Fibroblast of villous mesenchyme (primary cell): ENCODE data around the gene HEXIM2. TPM values are rescaled to one million over a fixed set of nuclear protein-coding genes. Genes with fewer than 3 reads are reported as not detected.
"Not testable (repeated sequence)": the region's sequence is repeated elsewhere in the genome, so short reads cannot be mapped to it uniquely, and the experiment has no call there.

Experiments used
- DNase-seq: peaks from one replicate; pipeline ENCODE4 v3.0.0-alpha.2; 2010; ENCODE audit warnings: low read depth
- H3K4me3 ChIP-seq: 2 replicates; pipeline ENCODE4 v1.5.1; 2011; ENCODE audit warnings: low read depth, mild to moderate bottlenecking, low read length
- total RNA-seq: library from RNA; depleted of rRNA; stranded (reverse); fragments of >200 nt; gene quantifications from 2 replicates; pipeline ENCODE4 v1.2.3, GENCODE V29; 2012
- TF ChIP-seq, protein P1 (sequence below): IDR thresholded peaks from 2 replicates; pipeline ENCODE4 v1.5.1; 2012; ENCODE audit warnings: low read depth, mild to moderate bottlenecking, low read length; ENCODE audit not compliant: insufficient read depth

The HEXIM2 gene
- total RNA-seq, 1 donor: 6.9 TPM

DNA sequence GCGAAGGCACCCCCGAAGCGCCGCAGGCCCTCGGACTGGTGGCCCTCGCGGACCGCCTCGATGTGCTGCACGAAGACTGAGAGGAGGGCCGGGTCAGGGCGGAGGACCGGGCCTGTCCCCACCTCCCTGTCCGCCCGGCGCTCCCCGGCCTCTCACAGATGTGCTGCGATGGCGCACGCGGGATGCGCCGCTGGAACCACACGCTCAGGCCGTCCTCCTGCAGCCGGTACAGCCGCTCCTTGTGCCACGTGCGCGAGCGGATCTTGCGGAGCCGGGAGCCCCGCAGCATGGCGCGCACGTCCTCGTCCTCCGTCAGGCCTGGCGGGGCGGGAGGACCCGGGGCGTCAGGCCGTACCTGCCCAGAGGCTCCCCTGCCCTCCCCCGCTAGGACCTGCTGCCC, 40.6 kb upstream of the HEXIM2 start:
- TF ChIP-seq, protein P1, sequence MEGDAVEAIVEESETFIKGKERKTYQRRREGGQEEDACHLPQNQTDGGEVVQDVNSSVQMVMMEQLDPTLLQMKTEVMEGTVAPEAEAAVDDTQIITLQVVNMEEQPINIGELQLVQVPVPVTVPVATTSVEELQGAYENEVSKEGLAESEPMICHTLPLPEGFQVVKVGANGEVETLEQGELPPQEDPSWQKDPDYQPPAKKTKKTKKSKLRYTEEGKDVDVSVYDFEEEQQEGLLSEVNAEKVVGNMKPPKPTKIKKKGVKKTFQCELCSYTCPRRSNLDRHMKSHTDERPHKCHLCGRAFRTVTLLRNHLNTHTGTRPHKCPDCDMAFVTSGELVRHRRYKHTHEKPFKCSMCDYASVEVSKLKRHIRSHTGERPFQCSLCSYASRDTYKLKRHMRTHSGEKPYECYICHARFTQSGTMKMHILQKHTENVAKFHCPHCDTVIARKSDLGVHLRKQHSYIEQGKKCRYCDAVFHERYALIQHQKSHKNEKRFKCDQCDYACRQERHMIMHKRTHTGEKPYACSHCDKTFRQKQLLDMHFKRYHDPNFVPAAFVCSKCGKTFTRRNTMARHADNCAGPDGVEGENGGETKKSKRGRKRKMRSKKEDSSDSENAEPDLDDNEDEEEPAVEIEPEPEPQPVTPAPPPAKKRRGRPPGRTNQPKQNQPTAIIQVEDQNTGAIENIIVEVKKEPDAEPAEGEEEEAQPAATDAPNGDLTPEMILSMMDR: no peak
- no peak overlapping the region for H3K4me3 ChIP-seq
- DNase-seq: no peak

DNA sequence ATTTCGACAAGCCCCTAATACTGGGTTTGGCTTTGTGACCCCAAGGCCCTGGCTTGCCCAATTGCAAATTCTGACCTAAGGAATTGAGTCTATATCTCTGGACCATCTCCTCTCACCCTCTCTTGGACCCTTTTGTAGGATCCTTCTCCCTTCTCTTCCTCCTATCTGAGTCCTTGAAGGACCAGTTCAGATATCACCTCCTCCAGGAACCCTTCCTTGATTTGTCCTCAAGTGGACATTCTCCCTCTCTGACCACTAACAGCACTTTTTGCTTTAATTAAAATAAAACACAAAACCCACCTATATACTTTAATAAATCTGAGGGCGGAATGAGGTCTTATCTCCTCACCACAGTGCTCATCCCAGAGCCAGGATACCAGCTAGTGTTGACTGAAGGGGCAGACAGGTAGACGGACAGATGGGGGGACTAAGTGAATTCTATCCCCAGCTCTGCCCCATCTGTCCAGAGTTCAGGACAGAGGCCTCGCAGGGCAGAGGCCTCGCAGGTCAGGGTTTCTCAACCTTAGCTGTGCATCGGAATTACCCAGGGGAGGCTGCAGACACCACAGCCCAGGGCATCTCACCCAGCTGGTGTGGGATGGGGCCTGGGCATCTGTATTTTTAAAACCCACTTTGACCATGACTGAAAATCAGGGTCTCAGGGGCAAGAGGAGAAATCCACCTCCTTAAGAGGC, 38.5 kb upstream of the HEXIM2 start:
- H3K4me3 ChIP-seq: no peak overlapping the region
- TF ChIP-seq, protein P1: no peak
- no peak for DNase-seq

DNA sequence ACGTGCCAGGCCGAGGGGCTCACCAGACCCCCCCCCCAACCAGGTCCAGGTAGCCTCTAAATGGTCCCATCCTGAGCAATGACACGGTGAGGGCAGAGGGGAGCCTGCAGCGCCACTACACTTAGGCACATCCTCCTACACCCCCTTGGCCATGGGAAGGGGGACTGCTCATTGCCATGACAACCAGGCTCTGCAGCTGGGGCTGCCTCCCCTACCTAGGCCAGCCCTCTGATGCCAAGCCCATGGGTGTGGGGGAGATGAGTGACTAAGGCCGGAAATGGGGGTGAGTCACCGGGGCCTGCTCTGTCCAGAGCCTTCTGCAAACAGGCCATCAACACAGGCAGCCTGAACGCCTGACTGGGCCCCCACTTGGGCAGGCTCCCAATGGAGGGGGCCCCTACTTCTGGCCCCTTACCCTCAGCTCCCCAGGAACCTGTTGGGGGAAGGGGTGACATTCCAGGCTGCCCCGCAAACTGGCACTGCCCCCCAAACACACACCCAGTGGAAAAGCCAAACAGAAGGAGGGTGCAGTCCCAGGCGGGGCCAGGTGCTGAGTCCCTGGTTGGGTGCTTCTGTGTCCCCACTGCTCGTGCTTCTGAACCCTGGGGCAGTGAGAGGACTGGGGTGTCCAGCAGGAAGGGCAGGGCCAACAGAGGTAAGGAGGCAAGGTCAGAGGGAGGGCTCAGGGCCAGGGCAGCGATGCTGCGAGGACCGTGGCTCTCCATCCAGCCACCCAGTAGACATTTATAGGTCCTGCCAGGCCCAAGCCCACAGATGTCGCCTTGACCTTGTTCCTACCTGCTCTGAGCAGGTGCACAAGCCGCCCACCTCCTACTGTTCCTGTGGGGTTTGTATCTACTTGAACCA, 37.5 kb upstream of the HEXIM2 start:
- DNase-seq: peak; percentile 89
- no peak overlapping the region for H3K4me3 ChIP-seq
- TF ChIP-seq, protein P1: no peak

DNA sequence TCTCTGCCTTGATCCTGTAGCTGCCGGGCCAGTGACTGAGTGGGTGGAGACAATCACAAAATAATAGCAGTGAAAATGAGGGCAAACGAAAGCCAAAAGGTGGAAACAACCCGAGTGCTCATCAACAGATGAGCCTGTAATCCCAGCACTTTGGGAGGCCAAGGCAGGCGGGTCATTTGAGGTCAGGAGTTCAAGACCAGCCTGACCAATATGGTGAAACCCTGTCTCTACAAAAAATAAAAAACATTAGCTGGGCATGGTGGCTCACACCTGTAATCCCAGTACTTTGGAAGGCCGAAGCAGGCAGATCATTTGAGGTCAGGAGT, 36.9 kb upstream of the HEXIM2 start:
- not testable (repeated sequence) for DNase-seq

DNA sequence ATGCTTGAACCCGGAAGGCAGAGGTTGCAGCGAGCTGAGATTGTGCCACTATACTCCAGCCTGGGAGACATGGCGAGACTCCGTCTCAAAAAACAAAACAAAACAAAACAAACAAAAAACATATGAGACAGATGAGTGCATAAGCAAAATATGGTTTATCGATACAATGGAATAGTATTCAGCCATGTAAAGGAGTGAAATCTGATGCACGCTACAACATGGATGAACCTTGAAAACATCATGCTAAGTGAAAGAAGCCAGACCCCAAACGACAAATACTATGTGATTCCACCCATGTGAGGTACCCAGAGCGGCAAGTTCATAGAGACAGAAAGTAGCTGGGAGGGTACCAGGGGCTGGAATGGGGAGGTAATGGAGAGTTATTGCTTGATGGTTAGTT, 36.2 kb upstream of the HEXIM2 start:
- DNase-seq: no peak
- TF ChIP-seq, protein P1: no peak
- no peak overlapping the region for H3K4me3 ChIP-seq

More for the DNA sequence above, 36.9 kb upstream of the HEXIM2 start:
- not testable (repeated sequence) for H3K4me3 ChIP-seq

DNA sequence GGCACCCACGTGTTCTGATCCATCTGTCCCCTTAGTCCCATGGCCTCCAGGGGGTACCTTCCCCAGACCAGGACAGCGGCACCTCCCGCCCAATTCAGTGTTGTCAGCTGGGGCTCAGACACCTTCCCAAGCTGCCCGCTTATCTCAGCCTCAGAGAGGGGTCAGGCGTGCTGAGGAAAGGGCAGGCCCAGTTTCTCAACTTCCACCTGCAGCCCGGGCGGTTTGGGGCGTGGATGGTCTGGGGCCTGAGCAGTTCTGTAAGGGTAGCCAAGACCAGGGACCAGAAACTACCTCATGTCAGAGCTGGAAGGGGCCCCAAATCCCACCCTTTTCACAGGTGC, 34.5 kb upstream of the HEXIM2 start:
- DNase-seq: no peak
- TF ChIP-seq, protein P1: no peak
- no peak overlapping the region for H3K4me3 ChIP-seq

DNA sequence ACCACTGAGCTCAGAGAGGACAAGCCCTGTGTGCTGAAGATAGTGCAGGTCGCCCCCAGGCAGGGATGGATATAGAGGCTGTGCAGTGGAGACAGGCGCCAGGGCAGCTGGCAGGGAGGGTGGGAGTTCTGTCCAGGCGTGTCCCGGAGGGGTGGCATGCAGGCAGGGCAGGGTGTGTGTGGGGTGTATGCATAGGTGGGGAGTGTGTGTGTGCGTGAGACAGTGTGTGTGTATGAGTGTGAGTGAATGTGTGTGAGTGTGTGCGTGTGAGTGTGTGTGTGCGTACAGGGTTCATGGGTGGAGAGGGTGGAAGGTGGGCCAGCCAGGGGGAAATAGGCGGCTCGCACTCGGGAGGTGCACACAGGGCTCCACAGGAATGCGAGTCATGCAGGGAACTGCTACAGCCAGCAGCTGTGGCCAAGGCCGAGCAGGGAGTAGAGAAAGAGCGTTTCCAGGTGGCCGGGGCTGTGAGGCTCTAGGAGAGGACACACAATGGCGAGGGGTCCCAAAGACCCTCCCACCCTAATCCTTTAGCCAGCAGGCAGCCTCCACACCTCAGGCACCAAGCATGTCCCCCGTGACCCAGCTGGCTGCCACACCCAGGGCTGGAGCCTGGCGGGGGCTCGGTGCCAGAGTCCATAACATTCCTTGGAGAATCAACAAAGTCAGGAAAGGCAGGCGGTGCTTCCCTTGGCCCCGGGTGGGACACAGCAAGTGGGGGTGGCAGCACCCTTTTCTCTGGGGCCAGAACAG, 34.0 kb upstream of the HEXIM2 start:
- H3K4me3 ChIP-seq: no peak overlapping the region
- TF ChIP-seq, protein P1: no peak
- peak; percentile 53 for DNase-seq
